Measurements from ENCODE around the gene HEPHL1.
"Not testable (repeated sequence)": the region's sequence is repeated elsewhere in the genome, so short reads cannot be mapped to it uniquely, and the experiment has no call there.

Gene HEPHL1

DNA sequence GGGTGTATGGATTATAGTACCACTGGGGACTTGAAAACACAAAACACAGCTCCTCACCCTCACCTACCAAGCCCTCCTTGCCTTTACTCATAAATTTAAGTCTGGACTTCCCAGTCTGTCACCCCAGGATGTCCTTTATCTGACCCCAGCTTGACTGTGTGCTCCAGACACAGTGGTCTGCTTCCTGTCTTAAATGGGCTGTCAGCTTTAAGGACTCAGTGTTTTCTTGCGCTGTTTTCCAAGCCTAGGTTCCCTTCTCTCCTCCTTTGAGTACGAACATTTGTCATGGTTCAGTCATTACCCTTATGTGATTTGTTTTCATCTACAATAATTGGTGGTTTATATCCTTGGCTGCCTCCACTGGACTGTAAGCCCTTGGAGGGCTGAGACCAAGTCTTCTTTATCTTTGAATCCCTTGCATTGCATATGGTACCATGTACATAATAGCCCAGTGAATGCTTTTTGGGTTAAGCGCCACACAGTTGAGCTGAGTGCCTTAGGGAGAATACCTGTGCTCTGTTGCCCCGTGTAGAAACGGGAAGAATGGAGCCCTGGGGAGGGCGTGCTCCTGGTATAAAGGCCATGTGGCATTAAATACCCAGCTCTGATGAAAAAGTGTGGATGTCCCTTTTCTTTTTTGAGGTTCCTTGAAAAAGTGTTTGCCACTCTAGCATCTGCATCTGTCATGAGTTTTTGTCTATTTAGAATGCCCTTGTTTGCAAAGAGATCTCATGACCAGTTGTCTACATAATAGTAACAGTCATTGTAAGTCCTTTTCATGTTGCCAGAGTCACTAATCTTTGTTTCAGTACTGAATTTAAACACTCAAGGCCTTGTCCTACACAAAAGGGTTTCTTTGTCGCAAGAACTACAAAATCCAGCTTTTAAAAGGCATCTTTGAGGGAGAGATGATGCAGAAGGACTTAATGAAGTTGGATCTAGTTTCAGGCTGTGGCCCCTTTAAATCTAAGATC, 121.4 kb downstream of the HEPHL1 start:
- DNase-seq (ENCODE audit: low read depth), result no peak
- H3K4me3 ChIP-seq (ENCODE audit: low read depth, low read length), result no peak overlapping the region

DNA sequence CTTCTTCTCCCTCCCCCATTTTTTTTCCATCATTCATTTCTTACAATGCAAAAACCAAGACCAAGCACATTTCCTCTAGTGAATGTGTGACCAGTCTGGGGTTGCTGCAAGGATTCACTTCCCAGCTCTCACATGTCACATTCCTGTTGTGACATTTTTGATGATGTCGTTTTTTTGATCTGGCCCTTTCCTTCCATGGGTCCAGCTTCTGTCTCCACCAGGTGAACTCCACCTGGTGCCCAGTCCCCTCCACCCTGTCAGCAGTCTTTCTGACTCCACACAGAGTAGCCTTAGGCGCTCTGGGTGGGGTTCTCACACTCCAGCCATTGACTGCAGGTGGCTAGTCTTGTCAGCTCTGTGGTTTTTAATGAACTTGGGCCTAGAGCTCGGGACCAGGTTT, 123.1 kb downstream of the HEPHL1 start:
- no peak overlapping the region for H3K4me3 ChIP-seq (ENCODE audit: low read depth, low read length)
- no peak for DNase-seq (ENCODE audit: low read depth)

DNA sequence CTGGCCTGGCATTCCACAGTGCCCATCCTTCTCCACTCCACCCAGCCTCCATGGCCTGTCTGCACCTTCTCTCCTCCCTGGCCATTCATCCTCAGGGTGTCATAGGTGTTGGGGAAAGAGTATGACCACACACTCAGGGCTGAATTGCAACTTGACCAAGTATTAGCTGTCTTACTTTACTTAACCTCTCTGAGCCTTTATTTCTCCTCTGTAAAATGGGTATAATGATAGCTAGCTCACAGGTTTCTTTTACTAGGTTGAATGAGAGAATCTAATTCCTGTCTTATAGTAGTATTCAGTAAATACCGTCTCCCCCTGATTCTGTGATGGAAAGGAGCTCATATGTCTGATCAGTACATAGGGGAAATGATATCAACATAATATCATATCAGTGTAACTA, 123.5 kb downstream of the HEPHL1 start:
- no peak overlapping the region for H3K4me3 ChIP-seq (ENCODE audit: low read depth, low read length)

GRCh38 chr11:94145431-94145830, 124.3 kb downstream of the HEPHL1 start:
- H3K4me3 ChIP-seq (ENCODE audit: low read depth, low read length), result no peak overlapping the region
- no peak for DNase-seq (ENCODE audit: low read depth)

More for the DNA sequence above, 123.5 kb downstream of the HEPHL1 start:
- no peak for DNase-seq (ENCODE audit: low read depth)

- H3K4me3 ChIP-seq (ENCODE audit: low read depth, low read length), result no peak overlapping the region
- DNase-seq (ENCODE audit: low read depth), result no peak
These were observed 124.8 kb downstream of the HEPHL1 start for GRCh38 chr11:94145916-94146315.

DNA sequence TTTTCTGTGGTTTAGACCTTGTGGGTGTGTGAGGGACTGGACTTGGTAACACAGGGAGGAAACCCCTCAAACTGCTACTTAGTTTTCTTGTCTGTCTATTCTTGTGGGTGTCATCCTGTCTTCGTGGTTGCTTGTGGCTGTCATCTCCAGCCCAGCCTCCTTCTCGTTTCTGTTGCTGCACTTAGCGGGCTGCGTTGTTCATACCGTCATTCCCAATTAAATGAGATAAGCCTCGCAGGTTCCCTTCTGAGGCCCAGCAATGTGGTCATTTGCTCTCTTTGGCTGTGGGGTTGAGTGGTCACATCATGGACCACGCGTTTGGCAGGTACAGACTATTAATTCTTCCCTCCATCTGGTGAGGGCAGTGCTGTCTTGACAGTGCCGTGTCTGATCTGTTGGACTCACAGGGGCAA, 126.3 kb downstream of the HEPHL1 start:
- DNase-seq (ENCODE audit: low read depth), result no peak
- no peak overlapping the region for H3K4me3 ChIP-seq (ENCODE audit: low read depth, low read length)

DNA sequence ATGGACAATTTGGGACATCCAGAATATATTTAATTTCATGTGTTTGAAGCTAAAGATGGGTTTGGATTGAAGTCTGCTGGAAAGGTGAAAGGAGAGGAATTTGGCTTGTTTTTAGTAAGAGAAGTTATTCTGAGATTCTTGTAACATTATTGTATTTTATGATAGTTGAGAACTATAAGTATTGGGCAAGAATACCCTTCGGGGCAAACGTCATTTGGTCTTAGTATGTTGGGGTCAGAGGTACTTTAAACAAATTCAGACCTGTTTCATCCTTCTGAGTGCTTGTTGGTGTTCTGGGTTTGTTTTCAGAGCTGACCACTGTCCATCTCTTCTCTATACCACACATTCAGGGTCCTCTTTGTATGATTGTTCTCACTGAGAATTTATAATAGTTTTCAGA, 127.0 kb downstream of the HEPHL1 start:
- no peak overlapping the region for H3K4me3 ChIP-seq (ENCODE audit: low read depth, low read length)
- no peak for DNase-seq (ENCODE audit: low read depth)

DNA sequence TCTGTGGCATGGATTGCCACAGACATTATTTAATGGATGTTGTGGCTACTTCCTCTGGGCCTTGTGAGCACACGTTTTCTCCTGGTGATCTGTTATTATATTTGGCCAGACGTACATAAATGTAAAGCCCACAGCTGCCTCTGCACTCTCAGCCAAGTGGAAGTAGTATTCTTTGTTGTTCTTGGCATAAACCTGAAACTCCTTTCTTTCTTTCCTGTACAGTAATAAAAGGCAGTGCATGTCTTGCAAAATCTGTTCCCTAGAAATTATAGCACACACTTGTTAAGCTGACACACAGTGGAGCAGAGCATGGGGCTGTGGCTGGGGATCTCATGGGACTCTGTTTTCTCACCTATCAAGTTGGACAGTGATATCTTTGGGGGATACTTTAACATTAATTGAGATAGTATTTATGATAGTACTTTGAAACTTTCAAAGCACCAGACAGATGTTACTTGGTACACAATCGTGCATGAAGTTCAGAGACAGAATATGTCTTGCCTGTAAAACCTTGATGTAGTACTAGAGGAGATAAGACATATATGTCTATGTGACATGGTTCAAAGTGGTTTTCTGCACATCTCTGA, 128.4 kb downstream of the HEPHL1 start:
- DNase-seq (ENCODE audit: low read depth), result peak; percentile 85
- H3K4me3 ChIP-seq (ENCODE audit: low read depth, low read length), result no peak overlapping the region

GRCh38 chr11:94150056-94150455, 128.9 kb downstream of the HEPHL1 start:
- no peak overlapping the region for H3K4me3 ChIP-seq (ENCODE audit: low read depth, low read length)
- no peak for DNase-seq (ENCODE audit: low read depth)

- DNase-seq (ENCODE audit: low read depth), result no peak
- no peak overlapping the region for H3K4me3 ChIP-seq (ENCODE audit: low read depth, low read length)
These were observed 129.8 kb downstream of the HEPHL1 start for GRCh38 chr11:94150704-94151685.

DNA sequence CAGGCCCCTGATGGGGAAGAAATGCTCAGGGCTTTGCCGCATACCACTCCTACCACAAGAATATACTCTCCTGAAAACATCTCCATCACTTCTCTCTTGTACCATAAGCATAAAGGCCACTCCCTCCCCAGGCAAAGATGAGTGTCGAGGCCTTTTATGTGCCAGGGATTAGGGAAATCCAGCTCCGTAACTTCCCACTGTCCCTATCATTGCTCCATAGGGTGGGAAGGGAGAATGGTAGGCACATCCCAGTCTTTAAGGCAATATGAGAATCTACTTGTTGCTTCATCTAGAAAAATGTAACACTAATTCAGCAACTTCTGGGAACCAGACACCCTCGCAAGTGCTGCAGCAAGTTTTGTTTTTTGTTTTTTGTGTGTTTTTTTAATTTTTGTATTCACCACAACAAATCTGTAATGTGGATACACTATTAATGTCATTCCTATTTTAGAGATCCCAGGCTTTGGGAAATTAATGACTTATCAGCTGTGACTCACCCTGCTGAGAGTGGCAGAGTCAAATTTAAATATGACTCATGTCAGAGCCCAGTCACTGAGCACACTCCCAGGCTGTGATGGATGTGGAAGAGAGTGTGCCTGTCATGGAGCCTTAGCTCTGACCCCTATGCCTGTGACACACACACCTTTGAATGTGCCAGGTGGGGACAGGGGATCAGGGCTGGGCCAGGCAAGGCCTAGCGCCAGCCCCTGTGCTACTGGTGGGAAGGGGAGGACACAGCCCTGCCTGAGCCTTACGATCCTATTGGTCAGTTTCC, 130.9 kb downstream of the HEPHL1 start:
- H3K4me3 ChIP-seq (ENCODE audit: low read depth, low read length), result no peak overlapping the region
- no peak for DNase-seq (ENCODE audit: low read depth)

DNA sequence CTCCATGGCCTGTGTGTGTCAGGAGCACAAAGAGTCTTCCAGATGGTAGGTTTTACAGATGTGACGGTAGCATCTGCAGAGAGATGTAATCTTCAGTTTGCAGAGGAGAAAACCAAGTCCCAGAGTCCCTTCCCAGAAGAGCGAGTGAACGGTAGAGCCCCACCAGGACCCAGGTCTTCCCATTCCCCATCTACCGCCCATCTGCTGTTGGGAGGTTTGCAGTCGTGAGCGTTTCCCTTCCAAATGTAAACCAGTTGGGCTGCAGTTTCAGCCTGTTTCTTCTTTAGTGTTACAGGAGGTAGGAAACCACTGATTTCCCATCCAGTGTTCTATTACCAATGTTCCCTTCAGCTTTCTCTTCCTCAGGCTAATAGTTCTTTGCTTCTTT, 131.5 kb downstream of the HEPHL1 start:
- no peak overlapping the region for H3K4me3 ChIP-seq (ENCODE audit: low read depth, low read length)
- DNase-seq (ENCODE audit: low read depth), result no peak

- no peak for DNase-seq (ENCODE audit: low read depth)
- no peak overlapping the region for H3K4me3 ChIP-seq (ENCODE audit: low read depth, low read length)
These were observed 132.2 kb downstream of the HEPHL1 start for GRCh38 chr11:94153320-94153719.

DNA sequence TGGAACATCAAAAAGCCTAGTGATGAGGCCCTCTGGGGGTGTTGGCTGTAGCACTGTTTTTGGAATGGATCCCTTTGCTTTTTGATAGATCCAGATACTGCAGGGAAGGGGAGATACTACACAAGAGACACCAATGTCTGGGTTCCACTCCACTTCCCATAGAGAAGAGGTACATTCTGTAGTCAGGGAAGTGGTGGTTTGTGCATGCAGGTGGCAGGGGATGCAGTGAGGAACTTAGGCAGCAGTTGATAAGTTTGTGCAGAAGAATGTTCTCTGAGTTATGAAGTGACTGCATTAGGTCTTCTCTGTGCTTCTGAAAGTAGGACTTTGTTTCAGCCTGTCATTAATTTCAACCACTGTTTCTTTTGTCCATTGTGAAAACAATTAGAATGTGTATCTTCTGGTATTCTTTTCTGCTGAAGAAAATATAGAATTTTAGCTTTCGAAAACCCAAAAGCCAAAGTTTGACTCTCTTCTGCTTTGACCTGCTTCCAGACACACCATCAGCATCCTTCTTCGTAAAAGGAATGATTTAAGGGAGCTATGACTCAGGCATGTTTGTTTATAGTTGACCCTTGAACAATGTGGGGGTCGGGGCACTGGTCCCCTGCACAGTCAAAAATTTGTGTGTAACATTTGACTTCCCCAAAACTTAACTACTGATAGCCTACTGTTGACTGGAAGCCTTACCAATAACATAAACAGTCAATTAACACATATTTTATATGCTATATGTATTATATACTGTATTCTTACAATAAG, 133.1 kb downstream of the HEPHL1 start:
- H3K4me3 ChIP-seq (ENCODE audit: low read depth, low read length), result no peak overlapping the region
- no peak for DNase-seq (ENCODE audit: low read depth)

DNA sequence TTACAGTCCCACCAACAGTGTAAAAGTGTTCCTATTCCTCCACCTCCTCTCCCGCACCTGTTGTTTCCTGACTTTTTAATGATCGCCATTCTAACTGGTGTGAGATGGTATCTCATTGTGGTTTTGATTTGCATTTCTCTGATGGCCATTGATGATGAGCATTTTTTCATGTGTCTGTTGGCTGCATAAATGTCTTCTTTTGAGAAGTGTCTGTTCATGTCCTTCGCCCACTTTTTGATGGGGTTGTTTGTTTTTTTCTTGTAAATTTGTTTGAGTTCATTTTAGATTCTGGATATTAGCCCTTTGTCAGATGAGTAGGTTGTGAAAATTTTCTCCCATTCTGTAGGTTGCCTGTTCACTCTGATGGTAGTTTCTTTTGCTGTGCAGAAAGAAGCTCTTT, 136.2 kb downstream of the HEPHL1 start:
- H3K4me3 ChIP-seq (ENCODE audit: low read depth, low read length); DNase-seq (ENCODE audit: low read depth): not testable (repeated sequence)
